CD4-positive, alpha-beta T cell treated with Interleukin-17A for 1 hour (primary cell): ENCODE measurements around the gene ADAMTS17.
A peak's percentile ranks its signal among the peaks of the same experiment; 100 is the strongest.

Experiments
- DNase-seq: peaks from one replicate; pipeline ENCODE4 v3.0.0-alpha.2; 2020

The ADAMTS17 gene

GRCh38 chr15:99926532-99926931, 415.2 kb downstream of the ADAMTS17 start:
- DNase-seq, result peak; percentile 65

GRCh38 chr15:99925661-99926461, 415.9 kb downstream of the ADAMTS17 start:
- DNase-seq, result peak; percentile 84

- DNase-seq, result no peak
Measured at GRCh38 chr15:99923711-99924110, 418.1 kb downstream of the ADAMTS17 start.
